Endothelial cell of hepatic sinusoid (primary cell): Measurements from ENCODE around the gene RABL6.

Experiments
- in situ Hi-C: cut with HindIII; loops from 2 replicates; pipeline ENCODE4 v1.10.0; 2017; ENCODE audit warnings: low sequenced_read_pairs

Gene RABL6

GRCh38 chr9:136854113-136854841, 46.5 kb downstream of the RABL6 start:
- in situ Hi-C loops = no loop called here

DNA sequence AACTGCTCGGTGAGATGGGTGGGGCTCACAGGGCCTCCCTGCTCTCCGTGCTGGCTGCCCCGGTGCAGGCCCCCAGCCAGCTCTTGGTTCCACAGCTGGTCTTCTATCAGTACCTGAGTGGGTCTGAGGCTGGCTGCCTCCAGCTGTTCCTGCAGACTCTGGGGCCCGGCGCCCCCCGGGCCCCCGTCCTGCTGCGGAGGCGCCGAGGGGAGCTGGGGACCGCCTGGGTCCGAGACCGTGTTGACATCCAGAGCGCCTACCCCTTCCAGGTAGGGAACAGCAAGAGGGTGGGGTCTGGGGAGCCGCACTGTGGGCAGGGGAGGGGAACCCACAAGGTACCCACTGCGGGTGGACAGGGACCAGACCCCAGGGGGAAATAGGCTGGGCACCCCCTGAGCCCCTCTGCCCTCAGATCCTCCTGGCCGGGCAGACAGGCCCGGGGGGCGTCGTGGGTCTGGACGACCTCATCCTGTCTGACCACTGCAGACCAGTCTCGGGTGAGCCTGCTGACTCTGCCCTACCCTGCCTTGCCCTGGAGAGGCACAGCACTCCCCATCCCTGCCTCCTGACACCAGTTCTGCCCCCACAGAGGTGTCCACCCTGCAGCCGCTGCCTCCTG, 47.2 kb downstream of the RABL6 start:
- in situ Hi-C loops = no loop called here

GRCh38 chr9:136855461-136856078, 47.8 kb downstream of the RABL6 start:
- in situ Hi-C loops = no loop called here

- in situ Hi-C loops = no loop called here
Measured at GRCh38 chr9:136856079-136856476, 48.3 kb downstream of the RABL6 start.

GRCh38 chr9:136856541-136857141, 48.9 kb downstream of the RABL6 start:
- in situ Hi-C loops = no loop called here

DNA sequence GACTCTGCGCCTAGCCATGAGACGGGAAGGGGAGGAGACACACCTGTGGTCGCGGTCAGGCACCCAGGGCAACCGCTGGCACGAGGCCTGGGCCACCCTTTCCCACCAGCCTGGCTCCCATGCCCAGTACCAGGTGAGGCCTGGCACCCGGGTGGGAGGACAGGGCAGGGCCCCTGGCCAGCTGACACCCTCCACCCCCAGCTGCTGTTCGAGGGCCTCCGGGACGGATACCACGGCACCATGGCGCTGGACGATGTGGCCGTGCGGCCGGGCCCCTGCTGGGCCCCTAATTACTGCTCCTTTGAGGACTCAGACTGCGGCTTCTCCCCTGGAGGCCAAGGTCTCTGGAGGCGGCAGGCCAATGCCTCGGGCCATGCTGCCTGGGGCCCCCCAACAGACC, 49.4 kb downstream of the RABL6 start:
- in situ Hi-C loops = no loop called here

DNA sequence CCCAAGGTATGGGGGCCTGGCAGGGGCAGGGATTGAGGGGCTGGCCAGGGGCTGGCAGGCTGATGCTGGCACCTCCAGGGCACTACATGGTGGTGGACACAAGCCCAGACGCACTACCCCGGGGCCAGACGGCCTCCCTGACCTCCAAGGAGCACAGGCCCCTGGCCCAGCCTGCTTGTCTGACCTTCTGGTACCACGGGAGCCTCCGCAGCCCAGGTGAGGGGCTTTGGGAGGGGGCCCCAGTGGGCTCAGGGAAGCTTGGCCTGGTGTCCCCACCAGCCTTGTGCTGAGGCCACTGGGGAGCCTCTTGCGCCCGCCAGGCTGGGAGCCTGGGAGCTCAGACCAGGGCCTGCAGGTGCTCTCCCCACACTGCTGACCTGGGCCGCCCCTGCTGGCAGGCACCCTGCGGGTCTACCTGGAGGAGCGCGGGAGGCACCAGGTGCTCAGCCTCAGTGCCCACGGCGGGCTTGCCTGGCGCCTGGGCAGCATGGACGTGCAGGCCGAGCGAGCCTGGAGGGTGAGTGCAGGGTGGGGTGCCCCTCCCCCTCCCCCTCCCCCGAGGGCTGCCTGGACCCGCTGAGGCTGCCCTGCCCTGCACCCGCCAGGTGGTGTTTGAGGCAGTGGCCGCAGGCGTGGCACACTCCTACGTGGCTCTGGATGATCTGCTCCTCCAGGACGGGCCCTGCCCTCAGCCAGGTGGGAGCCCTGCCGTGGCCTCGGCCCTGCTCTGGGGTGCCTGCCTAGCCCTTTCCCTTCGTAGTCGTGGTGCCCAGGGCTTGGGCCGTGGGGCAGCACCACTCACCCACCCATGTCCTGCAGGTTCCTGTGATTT, 50.0 kb downstream of the RABL6 start:
- in situ Hi-C loops = no loop called here

GRCh38 chr9:136858452-136858843, 50.7 kb downstream of the RABL6 start:
- in situ Hi-C loops = no loop called here

- in situ Hi-C loops = no loop called here
Measured at GRCh38 chr9:136858844-136859757, 51.4 kb downstream of the RABL6 start.

DNA sequence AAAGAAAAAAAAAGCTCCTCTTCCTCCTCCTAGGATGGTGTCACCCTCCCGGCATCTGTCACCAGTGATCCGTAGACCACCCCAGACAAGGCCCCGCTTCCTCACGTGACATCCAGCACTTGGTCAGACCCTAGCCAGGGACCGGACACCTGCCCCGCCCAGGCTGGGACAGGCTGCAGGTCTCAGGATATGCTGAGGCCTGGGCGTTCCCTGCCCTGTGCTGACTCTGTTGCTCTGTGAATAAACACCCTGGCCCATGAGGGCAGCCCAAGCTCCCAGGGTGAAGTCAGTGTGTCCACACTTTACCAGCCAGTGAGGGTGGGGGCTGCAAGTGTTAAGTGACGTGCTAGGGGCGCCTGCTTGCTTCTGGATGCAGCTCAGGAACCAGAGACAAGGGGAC, 52.8 kb downstream of the RABL6 start:
- in situ Hi-C loops = no loop called here

- in situ Hi-C loops = no loop called here
Measured at GRCh38 chr9:136860933-136861873, 53.5 kb downstream of the RABL6 start.

- in situ Hi-C loops = no loop called here
Measured at GRCh38 chr9:136861874-136862457, 54.2 kb downstream of the RABL6 start.

- in situ Hi-C loops = no loop called here
Measured at GRCh38 chr9:136862849-136863622, 55.3 kb downstream of the RABL6 start.

DNA sequence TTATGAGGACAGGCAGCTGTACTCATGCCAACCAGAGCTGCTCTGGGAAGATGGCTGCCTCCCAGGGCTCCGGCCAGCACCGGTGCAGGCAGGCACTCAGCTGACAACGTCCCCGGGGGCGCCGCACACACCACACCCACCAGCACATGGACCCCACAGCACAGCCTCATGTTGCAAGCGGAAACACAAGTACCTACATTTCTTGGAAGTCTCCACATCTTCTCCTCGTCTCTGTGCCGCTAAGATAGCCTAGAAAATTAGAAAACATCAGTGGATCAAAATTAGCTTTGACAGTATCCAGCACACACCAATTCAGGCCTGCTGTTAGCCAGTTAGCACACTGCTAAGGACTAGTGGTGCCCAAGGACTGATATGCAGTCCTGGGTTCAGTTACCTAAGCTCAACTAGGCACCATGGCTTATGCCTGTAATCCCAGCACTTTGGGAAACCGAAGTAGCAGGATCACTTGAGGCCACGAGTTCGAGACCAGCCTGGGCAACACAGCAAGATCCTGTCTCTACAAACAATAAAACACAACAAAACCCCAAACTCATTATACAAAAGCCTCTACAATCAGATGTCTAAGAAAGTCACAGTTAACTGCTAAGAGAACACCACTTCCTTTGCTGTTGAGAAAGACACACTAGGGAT, 56.0 kb downstream of the RABL6 start:
- in situ Hi-C loops = no loop called here

DNA sequence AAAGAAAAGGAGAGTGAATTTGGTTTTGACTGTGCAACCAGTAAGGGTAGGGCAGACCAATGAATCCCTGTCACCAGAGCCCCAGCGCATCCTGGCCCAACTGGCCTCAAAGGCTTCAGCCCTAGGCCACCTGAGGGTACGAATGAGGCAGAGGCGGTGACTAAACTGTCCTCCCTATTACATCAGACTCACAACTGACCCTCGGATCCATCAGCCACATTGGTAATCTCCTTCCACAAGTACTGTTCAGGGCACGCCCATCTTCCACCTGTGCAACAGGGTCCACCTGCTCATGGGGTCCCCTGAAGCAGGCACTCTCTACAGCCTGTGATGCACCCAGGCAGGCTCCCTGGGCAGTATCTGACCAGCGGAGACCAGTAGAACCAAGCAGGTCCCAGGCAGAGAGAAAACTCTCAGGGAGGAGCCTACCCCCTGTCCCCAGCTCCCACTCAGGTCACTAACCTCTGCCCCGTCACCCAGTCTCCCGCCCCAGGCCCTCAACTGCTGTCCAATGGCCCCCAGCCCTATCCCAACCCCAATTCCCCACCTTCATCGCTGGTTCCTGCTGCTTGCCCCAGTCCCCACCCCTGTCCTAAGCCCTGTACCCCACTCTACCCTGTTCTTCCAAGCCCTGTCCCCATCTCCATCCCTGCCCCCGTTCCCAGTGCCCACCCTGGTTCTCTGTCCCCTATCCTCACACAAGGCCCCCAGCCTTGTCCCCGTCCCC, 57.5 kb downstream of the RABL6 start:
- in situ Hi-C loops = no loop called here

DNA sequence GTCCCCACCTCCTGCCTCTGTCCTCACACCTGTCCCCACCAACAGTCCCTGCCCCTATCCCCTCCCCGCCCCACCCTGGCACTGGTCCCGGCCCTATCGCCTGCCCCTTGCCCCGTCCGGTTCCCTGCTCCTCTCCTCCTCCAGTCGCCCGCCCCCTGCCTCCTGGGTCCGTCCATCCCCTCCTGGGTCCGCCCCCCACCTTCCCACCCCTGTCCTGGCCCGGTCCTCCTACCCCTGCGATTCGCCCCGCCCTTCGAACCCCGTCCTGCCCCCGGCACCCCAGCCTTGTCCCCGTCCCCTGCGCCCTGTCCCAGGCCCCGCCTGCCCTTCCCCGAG, 58.0 kb downstream of the RABL6 start:
- in situ Hi-C loops = no loop called here
